Lung (tissue), 12 donors: ENCODE measurements around the gene GAB2. TPM values are rescaled to one million over a fixed set of nuclear protein-coding genes. Genes with fewer than 3 reads are reported as not detected.

Source experiments
- ATAC-seq: fragments of 200-7000 bp; cut with Tn5 transposase; one replicate; pipeline ENCODE4 v1.9.1; 2020; ENCODE audit warnings: moderate number of reproducible peaks; ENCODE audit not compliant: insufficient read depth, low FRiP score
- DNase-seq, 3 donors: peaks; one replicate each; pipeline ENCODE4 v3.0.0-alpha.2; 2013 to 2017
- H3K27ac ChIP-seq, 2 donors: one replicate each; pipeline ENCODE4 v1.5.1; 2013; ENCODE audit warnings: mild to moderate bottlenecking in 2 of 2, moderate library complexity in 2 of 2, control low read depth in 1 of 2, inconsistent platforms in 1 of 2, low read depth in 1 of 2, low read length in 1 of 2
- H3K27me3 ChIP-seq, 3 donors: one replicate each; pipeline ENCODE4 v1.5.1; 2013; ENCODE audit warnings: low read length in 2 of 3; ENCODE audit not compliant: control insufficient read depth in 3 of 3, insufficient read depth in 3 of 3
- H3K36me3 ChIP-seq, 4 donors: one replicate each; pipeline ENCODE4 v1.5.1; 2013; ENCODE audit warnings: low read length in 4 of 4, mild to moderate bottlenecking in 1 of 4, moderate library complexity in 1 of 4; ENCODE audit not compliant: control insufficient read depth in 4 of 4, insufficient read depth in 4 of 4
- H3K4me1 ChIP-seq, 5 donors: one replicate each; pipeline ENCODE4 v1.5.1; 2013; ENCODE audit warnings: low read length in 5 of 5, mild to moderate bottlenecking in 2 of 5, moderate library complexity in 1 of 5; ENCODE audit not compliant: control insufficient read depth in 5 of 5, insufficient read depth in 5 of 5
- H3K4me3 ChIP-seq: one replicate; pipeline ENCODE4 v1.5.1; 2013; ENCODE audit warnings: mild to moderate bottlenecking, control low read depth, moderate library complexity
- H3K9ac ChIP-seq, 2 donors: one replicate each; pipeline ENCODE4 v1.5.1; 2013; ENCODE audit warnings: low read length in 2 of 2, control low read depth in 1 of 2; ENCODE audit not compliant: insufficient read depth in 1 of 2
- H3K9me3 ChIP-seq, 4 donors: one replicate each; pipeline ENCODE4 v1.5.1; 2013; ENCODE audit warnings: low read length in 3 of 4, mild to moderate bottlenecking in 1 of 4, moderate library complexity in 1 of 4; ENCODE audit not compliant: control insufficient read depth in 4 of 4, insufficient read depth in 3 of 4
- WGBS, 2 donors: extraction: QIAGEN DNeasy Blood & Tissue Kit; methylation state at CpG; one replicate each; pipeline ENCODE4 v1.1.7; 2013; 5-methylcytosine and 5-hydroxymethylcytosine counted together
- polyA plus RNA-seq, 2 donors: library from polyadenylated mRNA; stranded (reverse); fragments of 200-250 nt; gene quantifications; one replicate each; pipeline ENCODE4 v1.2.1, GENCODE V29; 2013
- total RNA-seq, 2 donors: library from RNA; depleted of rRNA in 1 of 2; stranded (reverse); fragments of >200 nt in 1 of 2; gene quantifications; one replicate each; pipeline ENCODE4 v1.2.1, GENCODE V29; 2014 to 2021
- TF ChIP-seq, protein P1 (sequence below): IDR thresholded peaks from 2 replicates; pipeline ENCODE4 v1.5.1; 2012; ENCODE audit warnings: mild to moderate bottlenecking; ENCODE audit errors: control extremely low read depth, extremely low read depth
- donor health status: control.
- donor health status: control.
- donor health status: Bipolar disorder and iron deficiency.
- donor health status: healthy.
- donor health status: DM: yes; HTN: yes; CAD: no.

The GAB2 gene
- total and polyA plus RNA-seq, 4 donors: 17.8 to 47.9 (median 23.1) TPM

- DNase-seq: no peak
- WGBS, 2 donors: 90 to 91% methylated on average over 14 of the region's 14 CpGs
- no peak overlapping the region for H3K27ac ChIP-seq
- no peak overlapping the region for H3K4me3 ChIP-seq
- H3K27me3 ChIP-seq: no peaks in the 10 kb centered on the region
- H3K4me1 ChIP-seq: peaks cover 0 to 26% (median 0%) of the 10 kb centered on the region in 5 donors
- no peak overlapping the region for H3K9ac ChIP-seq
- H3K36me3 ChIP-seq: no peaks in the 10 kb centered on the region
- TF ChIP-seq, protein P1, sequence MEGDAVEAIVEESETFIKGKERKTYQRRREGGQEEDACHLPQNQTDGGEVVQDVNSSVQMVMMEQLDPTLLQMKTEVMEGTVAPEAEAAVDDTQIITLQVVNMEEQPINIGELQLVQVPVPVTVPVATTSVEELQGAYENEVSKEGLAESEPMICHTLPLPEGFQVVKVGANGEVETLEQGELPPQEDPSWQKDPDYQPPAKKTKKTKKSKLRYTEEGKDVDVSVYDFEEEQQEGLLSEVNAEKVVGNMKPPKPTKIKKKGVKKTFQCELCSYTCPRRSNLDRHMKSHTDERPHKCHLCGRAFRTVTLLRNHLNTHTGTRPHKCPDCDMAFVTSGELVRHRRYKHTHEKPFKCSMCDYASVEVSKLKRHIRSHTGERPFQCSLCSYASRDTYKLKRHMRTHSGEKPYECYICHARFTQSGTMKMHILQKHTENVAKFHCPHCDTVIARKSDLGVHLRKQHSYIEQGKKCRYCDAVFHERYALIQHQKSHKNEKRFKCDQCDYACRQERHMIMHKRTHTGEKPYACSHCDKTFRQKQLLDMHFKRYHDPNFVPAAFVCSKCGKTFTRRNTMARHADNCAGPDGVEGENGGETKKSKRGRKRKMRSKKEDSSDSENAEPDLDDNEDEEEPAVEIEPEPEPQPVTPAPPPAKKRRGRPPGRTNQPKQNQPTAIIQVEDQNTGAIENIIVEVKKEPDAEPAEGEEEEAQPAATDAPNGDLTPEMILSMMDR: no peak
- no peak for ATAC-seq
- no peaks in the 10 kb centered on the region for H3K9me3 ChIP-seq
These were observed 226.6 kb downstream of the GAB2 start for GRCh38 chr11:78190871-78191538.

DNA sequence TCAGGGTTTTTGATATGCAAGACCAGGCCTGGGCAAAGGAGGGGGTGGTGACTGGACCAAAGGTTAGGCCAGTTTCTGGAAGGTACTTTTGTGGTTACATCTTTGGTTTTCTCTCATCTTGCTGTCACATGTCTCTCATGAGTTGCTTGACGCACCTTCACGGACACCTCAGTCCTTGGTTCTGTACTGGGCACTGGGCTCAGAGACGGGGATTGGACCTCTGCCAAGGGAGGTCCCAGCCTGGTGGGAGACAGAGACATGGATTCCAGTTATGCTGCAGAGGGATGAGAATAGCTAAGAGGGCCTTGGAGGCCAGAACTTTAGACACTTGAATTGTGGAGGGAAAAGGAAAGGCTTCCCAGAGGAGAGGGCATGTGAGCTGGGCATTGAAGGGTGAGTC, 227.2 kb downstream of the GAB2 start:
- no peak for ATAC-seq
- Histone ChIP-seq H3K9ac (no peak overlapping the region), H3K4me1 (peaks cover 0 to 26% (median 0%) of the 10 kb centered on the region in 5 donors), H3K4me3 (no peak overlapping the region), H3K27ac (no peak overlapping the region), H3K27me3 (no peaks in the 10 kb centered on the region), H3K36me3 (no peaks in the 10 kb centered on the region), H3K9me3 (no peaks in the 10 kb centered on the region)
- 70 to 82% methylated on average over 3 of the region's 3 CpGs for WGBS, 2 donors
- no peak for DNase-seq
- TF ChIP-seq, protein P1: no peak

- DNase-seq: no peak
- WGBS, 2 donors: 49 to 58% methylated on average over 3 of the region's 3 CpGs
- Histone ChIP-seq H3K4me3 (no peak overlapping the region), H3K27ac (peak overlapping the region in 1 of 2 donors; percentile 7), H3K27me3 (no peaks in the 10 kb centered on the region), H3K9me3 (no peaks in the 10 kb centered on the region), H3K9ac (no peak overlapping the region), H3K36me3 (no peaks in the 10 kb centered on the region), H3K4me1 (peaks cover 0 to 26% (median 0%) of the 10 kb centered on the region in 5 donors)
- no peak for ATAC-seq
- TF ChIP-seq, protein P1: no peak
These were observed 227.8 kb downstream of the GAB2 start for GRCh38 chr11:78189851-78190250.
